Vagina (tissue), 2 donors: ENCODE measurements around the gene RBFOX1. TPM values are rescaled to one million over a fixed set of nuclear protein-coding genes. Genes with fewer than 3 reads are reported as not detected.

ENCODE experiments used
- DNase-seq, 2 donors: peaks; one replicate each; pipeline ENCODE4 v3.0.0-alpha.2; 2017; ENCODE audit errors: extremely low spot score in 2 of 2
- H3K27ac ChIP-seq: fragments of 200-600 bp; sonication (generic); one replicate; pipeline ENCODE4 v1.5.1; 2019
- H3K27me3 ChIP-seq: fragments of 200-600 bp; sonication (generic); one replicate; pipeline ENCODE4 v1.5.1; 2019
- H3K36me3 ChIP-seq, 2 donors: fragments of 200-600 bp; sonication (generic); one replicate each; pipeline ENCODE4 v1.5.1; 2017 to 2019
- H3K4me1 ChIP-seq: fragments of 200-600 bp; sonication (generic); one replicate; pipeline ENCODE4 v1.5.1; 2019
- H3K4me3 ChIP-seq, 2 donors: fragments of 200-600 bp; sonication (generic); 1 replicate in 1 of 2; 2 replicates in 1 of 2; pipeline ENCODE4 v1.5.1; 2016 to 2019
- H3K9me3 ChIP-seq: fragments of 200-600 bp; sonication (generic); one replicate; pipeline ENCODE4 v1.5.1; 2019
- POLR2A ChIP-seq, 2 donors: fragments of 450-650 bp; IDR thresholded peaks; one replicate each; pipeline ENCODE4 v1.6.1; 2017; ENCODE audit warnings: antibody characterized with exemption in 2 of 2, mild to moderate bottlenecking in 2 of 2, moderate library complexity in 2 of 2
- POLR2AphosphoS5 ChIP-seq, 2 donors: sonication (generic); formaldehyde crosslinking; IDR thresholded peaks; one replicate each; pipeline ENCODE4 v1.9.0; 2017; ENCODE audit warnings: antibody characterized with exemption in 2 of 2, mild to moderate bottlenecking in 2 of 2, low read depth in 1 of 2; ENCODE audit not compliant: insufficient read depth in 1 of 2
- intact Hi-C: fragments of 100-400 bp; cut with DNase I; formaldehyde crosslinking; loops from one replicate; pipeline ENCODE4 v1.15.1; 2023
- total RNA-seq: library from RNA; depleted of rRNA; stranded (reverse); fragments of >200 nt; gene quantifications from one replicate; pipeline ENCODE4 v1.2.3, GENCODE V29; 2016
- TF ChIP-seq, protein P1 (sequence below), 3 experiments: fragments of 450-650 bp in 2 of 3; fragments of 200-600 bp in 1 of 3; sonication (generic) in 1 of 3; IDR thresholded peaks; one replicate each; pipeline ENCODE4 v1.5.1; 2017 to 2019; ENCODE audit warnings: antibody characterized with exemption in 3 of 3, mild to moderate bottlenecking in 2 of 3, moderate library complexity in 2 of 3

The RBFOX1 gene
- total RNA-seq, 1 donor from 2014 or later, result 6.6 TPM

DNA sequence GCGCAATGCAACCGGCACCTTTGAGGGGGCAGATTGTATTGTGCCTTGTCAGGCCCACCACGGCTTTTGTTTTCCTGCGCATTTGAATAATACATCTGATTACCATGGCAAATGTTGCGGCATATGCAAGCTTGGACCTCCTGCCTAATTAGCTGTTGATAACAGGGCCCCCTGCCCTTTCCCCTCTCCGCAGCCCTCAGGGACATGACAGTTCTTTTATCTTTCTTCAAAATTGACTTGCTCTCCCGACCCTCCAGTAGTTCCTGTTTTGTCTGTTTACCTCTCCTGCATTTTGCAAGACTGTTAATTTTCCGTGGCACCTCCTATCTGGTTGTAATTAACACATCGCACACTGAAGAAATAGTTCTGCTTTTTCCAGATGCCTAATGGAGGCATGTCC lies 86.8 kb downstream of the RBFOX1 start:
- DNase-seq, result no peak
- TF ChIP-seq POLR2AphosphoS5 (IDR thresholded peaks at IDR 0.05; ENCODE audit: insufficient read depth in 1 of 2, low read depth in 1 of 2) (no peak), POLR2A (IDR thresholded peaks at IDR 0.05) (no peak)
- TF ChIP-seq, protein P1, sequence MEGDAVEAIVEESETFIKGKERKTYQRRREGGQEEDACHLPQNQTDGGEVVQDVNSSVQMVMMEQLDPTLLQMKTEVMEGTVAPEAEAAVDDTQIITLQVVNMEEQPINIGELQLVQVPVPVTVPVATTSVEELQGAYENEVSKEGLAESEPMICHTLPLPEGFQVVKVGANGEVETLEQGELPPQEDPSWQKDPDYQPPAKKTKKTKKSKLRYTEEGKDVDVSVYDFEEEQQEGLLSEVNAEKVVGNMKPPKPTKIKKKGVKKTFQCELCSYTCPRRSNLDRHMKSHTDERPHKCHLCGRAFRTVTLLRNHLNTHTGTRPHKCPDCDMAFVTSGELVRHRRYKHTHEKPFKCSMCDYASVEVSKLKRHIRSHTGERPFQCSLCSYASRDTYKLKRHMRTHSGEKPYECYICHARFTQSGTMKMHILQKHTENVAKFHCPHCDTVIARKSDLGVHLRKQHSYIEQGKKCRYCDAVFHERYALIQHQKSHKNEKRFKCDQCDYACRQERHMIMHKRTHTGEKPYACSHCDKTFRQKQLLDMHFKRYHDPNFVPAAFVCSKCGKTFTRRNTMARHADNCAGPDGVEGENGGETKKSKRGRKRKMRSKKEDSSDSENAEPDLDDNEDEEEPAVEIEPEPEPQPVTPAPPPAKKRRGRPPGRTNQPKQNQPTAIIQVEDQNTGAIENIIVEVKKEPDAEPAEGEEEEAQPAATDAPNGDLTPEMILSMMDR (IDR thresholded peaks at IDR 0.05), result no peak
- Histone ChIP-seq H3K36me3 (no peaks in the 10 kb centered on the region), H3K27me3 (no peaks in the 10 kb centered on the region), H3K4me3 (no peak overlapping the region), H3K9me3 (no peaks in the 10 kb centered on the region), H3K4me1 (no peaks in the 10 kb centered on the region), H3K27ac (no peak overlapping the region)
- intact Hi-C loops, result no loop called here

DNA sequence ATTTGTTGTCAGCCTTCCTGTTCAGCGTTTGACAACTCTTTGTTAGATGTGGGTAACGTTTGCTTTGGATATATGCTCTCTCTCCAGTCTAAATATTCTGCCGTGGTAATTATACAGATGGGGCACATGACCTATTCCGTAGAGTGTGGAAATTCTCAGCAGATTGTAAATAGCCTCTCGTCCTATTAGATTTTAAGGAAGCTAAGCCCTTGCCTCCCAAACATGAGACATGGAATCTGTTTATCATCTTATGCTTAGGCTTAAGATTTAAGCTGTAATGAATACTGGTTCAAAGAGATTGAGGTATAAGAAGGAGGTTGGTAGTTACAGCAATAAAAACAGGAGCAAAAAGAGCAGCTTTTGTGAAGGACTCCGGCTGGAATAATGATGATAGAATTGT lies 87.4 kb downstream of the RBFOX1 start:
- no peaks in the 10 kb centered on the region for H3K4me1 ChIP-seq
- no peaks in the 10 kb centered on the region for H3K36me3 ChIP-seq
- TF ChIP-seq POLR2AphosphoS5 (IDR thresholded peaks at IDR 0.05; ENCODE audit: insufficient read depth in 1 of 2, low read depth in 1 of 2), result no peak
- TF ChIP-seq, protein P1 (IDR thresholded peaks at IDR 0.05), result no peak
- no peak for TF ChIP-seq POLR2A (IDR thresholded peaks at IDR 0.05)
- H3K27me3 ChIP-seq, result no peaks in the 10 kb centered on the region
- H3K4me3 ChIP-seq, result no peak overlapping the region
- H3K9me3 ChIP-seq, result no peaks in the 10 kb centered on the region
- no peak for DNase-seq
- intact Hi-C loops, result no loop called here
- no peak overlapping the region for H3K27ac ChIP-seq

DNA sequence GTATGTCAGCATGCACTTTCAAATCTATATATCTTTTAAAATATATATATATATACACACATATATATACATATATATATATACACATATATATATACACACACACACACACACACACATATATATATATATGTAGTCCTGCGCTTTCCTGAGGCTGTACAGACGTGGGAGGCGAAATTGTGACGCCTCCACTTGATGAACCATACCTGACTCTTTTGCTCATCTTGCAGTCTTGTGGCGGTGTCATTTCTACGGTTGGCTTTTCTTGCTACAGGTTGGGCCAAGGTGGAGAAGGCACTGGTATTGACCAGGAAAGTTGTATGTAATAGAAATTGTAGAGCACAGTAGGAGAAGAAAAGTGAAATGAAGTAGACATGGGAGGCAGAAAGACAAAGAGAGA lies 88.2 kb downstream of the RBFOX1 start:
- no peaks in the 10 kb centered on the region for H3K4me1 ChIP-seq
- H3K27me3 ChIP-seq, result no peaks in the 10 kb centered on the region
- intact Hi-C loops, result no loop called here
- H3K4me3 ChIP-seq, result no peak overlapping the region
- no peak overlapping the region for H3K27ac ChIP-seq
- H3K36me3 ChIP-seq, result no peaks in the 10 kb centered on the region
- TF ChIP-seq POLR2A (IDR thresholded peaks at IDR 0.05), result no peak
- TF ChIP-seq, protein P1 (IDR thresholded peaks at IDR 0.05), result no peak
- TF ChIP-seq POLR2AphosphoS5 (IDR thresholded peaks at IDR 0.05; ENCODE audit: insufficient read depth in 1 of 2, low read depth in 1 of 2), result no peak
- H3K9me3 ChIP-seq, result no peaks in the 10 kb centered on the region
- DNase-seq, result no peak

DNA sequence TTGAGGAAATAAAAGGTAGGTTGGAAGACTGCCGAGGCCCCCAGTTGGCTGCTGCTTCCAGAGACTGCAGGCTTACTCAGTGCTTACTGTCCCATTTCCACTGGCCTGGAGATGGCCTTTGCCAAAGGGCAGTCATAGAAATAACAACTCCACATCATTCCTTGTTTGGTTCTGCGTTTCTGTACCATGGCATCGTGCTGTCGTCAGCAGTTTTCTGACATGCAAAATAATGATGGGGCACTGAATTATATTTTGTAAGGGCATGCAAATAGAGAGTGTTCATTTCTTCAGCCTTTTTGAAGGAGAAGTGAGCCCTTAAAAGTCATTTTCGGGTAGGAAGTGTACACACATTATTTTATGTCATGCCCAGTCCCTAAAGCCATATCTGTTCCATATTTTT lies 88.9 kb downstream of the RBFOX1 start:
- H3K9me3 ChIP-seq, result no peaks in the 10 kb centered on the region
- intact Hi-C loops, result no loop called here
- no peaks in the 10 kb centered on the region for H3K27me3 ChIP-seq
- TF ChIP-seq POLR2A (IDR thresholded peaks at IDR 0.05) (no peak), POLR2AphosphoS5 (IDR thresholded peaks at IDR 0.05; ENCODE audit: insufficient read depth in 1 of 2, low read depth in 1 of 2) (no peak)
- TF ChIP-seq, protein P1 (IDR thresholded peaks at IDR 0.05), result no peak
- no peak overlapping the region for H3K27ac ChIP-seq
- no peak for DNase-seq
- H3K4me1 ChIP-seq, result no peaks in the 10 kb centered on the region
- H3K36me3 ChIP-seq, result no peaks in the 10 kb centered on the region
- no peak overlapping the region for H3K4me3 ChIP-seq

DNA sequence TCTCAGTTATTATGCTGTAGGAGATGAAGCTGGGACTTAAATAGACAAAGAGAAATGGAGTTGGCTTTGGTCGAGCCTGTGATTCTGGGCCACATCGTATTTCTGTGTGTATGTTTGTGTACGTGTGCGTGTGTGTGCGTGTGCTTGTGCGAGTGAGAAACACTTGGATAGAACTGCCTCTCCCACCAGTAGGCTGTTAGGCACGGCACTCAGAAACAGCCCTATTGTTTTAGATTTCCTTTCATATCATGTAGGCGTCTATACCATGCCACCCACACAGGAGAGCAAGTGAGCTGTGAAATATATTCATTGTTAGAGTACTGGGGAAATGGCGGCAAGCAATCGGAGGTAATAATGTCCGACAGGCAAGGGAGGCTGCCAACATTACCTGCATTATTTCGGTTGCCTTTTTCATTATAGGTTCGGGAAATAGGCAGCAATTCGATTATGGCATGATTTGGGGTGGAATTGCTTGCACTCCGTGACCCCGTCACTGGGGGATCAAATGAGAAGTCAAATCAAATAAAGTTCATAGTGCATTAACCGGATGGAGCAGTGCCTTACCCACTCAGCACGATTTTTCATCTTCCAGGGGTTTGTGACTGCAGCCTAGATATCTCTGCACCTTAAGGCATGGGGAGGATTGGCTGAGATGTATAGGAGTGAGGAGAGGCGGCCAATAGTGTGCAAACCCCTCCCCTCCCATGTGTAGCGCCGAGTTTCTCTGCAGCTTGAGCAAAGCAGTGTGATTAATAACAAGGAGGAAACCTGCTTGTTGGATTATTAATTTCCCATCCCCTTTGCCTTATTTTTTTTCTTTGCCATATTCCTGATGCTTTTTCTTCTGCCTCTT lies 89.6 kb downstream of the RBFOX1 start:
- Histone ChIP-seq H3K36me3 (no peaks in the 10 kb centered on the region), H3K4me3 (no peak overlapping the region), H3K27me3 (no peaks in the 10 kb centered on the region), H3K9me3 (no peaks in the 10 kb centered on the region), H3K27ac (no peak overlapping the region), H3K4me1 (no peaks in the 10 kb centered on the region)
- DNase-seq, result no peak
- no peak for TF ChIP-seq POLR2A (IDR thresholded peaks at IDR 0.05)
- TF ChIP-seq POLR2AphosphoS5 (IDR thresholded peaks at IDR 0.05; ENCODE audit: insufficient read depth in 1 of 2, low read depth in 1 of 2), result no peak
- TF ChIP-seq, protein P1 (IDR thresholded peaks at IDR 0.05), result no peak
- intact Hi-C loops, result no loop called here
